Measurements from ENCODE around the gene EYA2.

The EYA2 gene

GRCh38 chr20:47035026-47035590 lies 140.5 kb downstream of the EYA2 start:
- TF ChIP-seq CTCF (IDR thresholded peaks at IDR 0.05): no peak
- H3K27ac ChIP-seq: no peak overlapping the region
- no peaks in the 10 kb centered on the region for H3K27me3 ChIP-seq
- peaks cover 0 to 8% (median 3%) of the 10 kb centered on the region in 4 donors for H3K4me1 ChIP-seq
- intact Hi-C loops (cut with DNase I; ENCODE audit: low total_unique reads): no loop called here
- no peak for DNase-seq
- H3K36me3 ChIP-seq: no peaks in the 10 kb centered on the region
- peaks cover 0 to 5% (median 0%) of the 10 kb centered on the region in 3 donors for H3K9me3 ChIP-seq
- no peak overlapping the region for H3K4me3 ChIP-seq

GRCh38 chr20:47036091-47036870 lies 141.6 kb downstream of the EYA2 start:
- no peaks in the 10 kb centered on the region for H3K36me3 ChIP-seq
- no peak for DNase-seq
- no peak overlapping the region for H3K27ac ChIP-seq
- peaks cover 0 to 5% (median 0%) of the 10 kb centered on the region in 3 donors for H3K9me3 ChIP-seq
- peaks cover 0 to 8% (median 3%) of the 10 kb centered on the region in 4 donors for H3K4me1 ChIP-seq
- no peak overlapping the region for H3K4me3 ChIP-seq
- intact Hi-C loops (cut with DNase I; ENCODE audit: low total_unique reads): no loop called here
- TF ChIP-seq CTCF (IDR thresholded peaks at IDR 0.05): no peak
- peaks cover 0 to 6% of the 10 kb centered on the region in 2 donors for H3K27me3 ChIP-seq

GRCh38 chr20:47038566-47039560 lies 144.2 kb downstream of the EYA2 start:
- peak in 1 of 2 donors; percentile 34 for DNase-seq
- no peak overlapping the region for H3K4me3 ChIP-seq
- no peak for TF ChIP-seq CTCF (IDR thresholded peaks at IDR 0.05)
- no peak overlapping the region for H3K27ac ChIP-seq
- H3K36me3 ChIP-seq: no peaks in the 10 kb centered on the region
- intact Hi-C loops (cut with DNase I; ENCODE audit: low total_unique reads): no loop called here
- H3K4me1 ChIP-seq: peaks cover 0 to 8% (median 3%) of the 10 kb centered on the region in 4 donors
- no peaks in the 10 kb centered on the region for H3K9me3 ChIP-seq
- peaks cover 0 to 6% of the 10 kb centered on the region in 2 donors for H3K27me3 ChIP-seq

- no peak for TF ChIP-seq CTCF (IDR thresholded peaks at IDR 0.05)
- no peak overlapping the region for H3K4me3 ChIP-seq
- H3K9me3 ChIP-seq: peaks cover 0 to 4% (median 0%) of the 10 kb centered on the region in 3 donors
- peaks cover 0 to 6% of the 10 kb centered on the region in 2 donors for H3K27me3 ChIP-seq
- intact Hi-C loops (cut with DNase I; ENCODE audit: low total_unique reads): no loop called here
- peaks cover 0 to 8% (median 3%) of the 10 kb centered on the region in 4 donors for H3K4me1 ChIP-seq
- H3K27ac ChIP-seq: no peak overlapping the region
- no peaks in the 10 kb centered on the region for H3K36me3 ChIP-seq
- no peak for DNase-seq
Observed at GRCh38 chr20:47040506-47041125, 146.0 kb downstream of the EYA2 start.

- intact Hi-C loops (cut with DNase I; ENCODE audit: low total_unique reads): no loop called here
- no peak overlapping the region for H3K27ac ChIP-seq
- H3K4me3 ChIP-seq: no peak overlapping the region
- peaks cover 0 to 4% (median 0%) of the 10 kb centered on the region in 3 donors for H3K9me3 ChIP-seq
- peaks cover 0 to 4% (median 1%) of the 10 kb centered on the region in 4 donors for H3K4me1 ChIP-seq
- DNase-seq: no peak
- H3K36me3 ChIP-seq: no peaks in the 10 kb centered on the region
- no peak for TF ChIP-seq CTCF (IDR thresholded peaks at IDR 0.05)
- peaks cover 0 to 6% of the 10 kb centered on the region in 2 donors for H3K27me3 ChIP-seq
Observed at GRCh38 chr20:47041396-47041899, 146.8 kb downstream of the EYA2 start.

All from tibial artery (tissue), 4 donors.